Measurements from ENCODE around the gene PCDHB6. TPM values are rescaled to one million over a fixed set of nuclear protein-coding genes. Genes with fewer than 3 reads are reported as not detected.

PCDHB6 gene
- total RNA-seq, 2 experiments from 2014 or later, result not detected

DNA sequence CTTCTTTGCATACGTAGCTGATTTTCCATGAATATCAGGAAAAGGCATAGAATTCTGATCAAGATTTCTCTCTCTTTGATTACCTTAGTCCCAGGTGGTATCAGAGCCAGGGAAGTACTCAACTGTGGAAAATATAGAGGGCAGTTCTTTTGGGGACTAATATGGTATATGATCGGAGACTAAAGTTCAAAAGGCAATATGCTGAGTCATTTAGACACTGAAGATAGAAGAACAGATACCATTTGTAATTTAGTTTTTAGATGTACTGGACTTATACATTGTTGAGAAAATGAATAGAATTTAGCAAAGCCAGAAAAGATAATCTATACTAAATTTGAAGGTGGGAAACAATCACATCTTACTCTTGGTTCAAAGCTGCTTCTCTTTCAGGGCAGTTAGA is 44.5 kb upstream of the PCDHB6 start:
- no peak for ATAC-seq (ENCODE audit: poor library complexity)
- Histone ChIP-seq H3K36me3 (ENCODE audit: insufficient read depth, low read length) (no peaks in the 10 kb centered on the region), H3K4me3 (ENCODE audit: low read length) (no peak overlapping the region), H3K27ac (ENCODE audit: low read depth in 1 of 2, low read length in 2 of 2) (no peak overlapping the region), H3K4me1 (ENCODE audit: insufficient read depth, low read length) (no peaks in the 10 kb centered on the region), H3K27me3 (ENCODE audit: control insufficient read depth in 1 of 2, insufficient read depth in 2 of 2, low read length in 2 of 2) (peaks cover 10 to 15% of the 10 kb centered on the region in 2 experiments), H3K9me3 (ENCODE audit: control insufficient read depth in 1 of 2, insufficient read depth in 1 of 2, low read length in 2 of 2) (peaks cover 0 to 34% of the 10 kb centered on the region in 2 experiments)
- Mint-ChIP-seq H3K36me3 (ENCODE audit: low read depth) (no peaks in the 10 kb centered on the region), H3K4me3 (no peak overlapping the region), H3K27me3 (peaks cover 47% of the 10 kb centered on the region), H3K4me1 (ENCODE audit: low read depth) (no peaks in the 10 kb centered on the region), H3K9me3 (peaks cover 6% of the 10 kb centered on the region), H3K27ac (no peak overlapping the region)
- ChIA-PET POLR2A (no interaction called here), CTCF (no interaction called here)
- no peak for DNase-seq
- intact Hi-C loops (cut with DNase I, micrococcal nuclease), result no loop called here
- TF ChIP-seq, protein P1, sequence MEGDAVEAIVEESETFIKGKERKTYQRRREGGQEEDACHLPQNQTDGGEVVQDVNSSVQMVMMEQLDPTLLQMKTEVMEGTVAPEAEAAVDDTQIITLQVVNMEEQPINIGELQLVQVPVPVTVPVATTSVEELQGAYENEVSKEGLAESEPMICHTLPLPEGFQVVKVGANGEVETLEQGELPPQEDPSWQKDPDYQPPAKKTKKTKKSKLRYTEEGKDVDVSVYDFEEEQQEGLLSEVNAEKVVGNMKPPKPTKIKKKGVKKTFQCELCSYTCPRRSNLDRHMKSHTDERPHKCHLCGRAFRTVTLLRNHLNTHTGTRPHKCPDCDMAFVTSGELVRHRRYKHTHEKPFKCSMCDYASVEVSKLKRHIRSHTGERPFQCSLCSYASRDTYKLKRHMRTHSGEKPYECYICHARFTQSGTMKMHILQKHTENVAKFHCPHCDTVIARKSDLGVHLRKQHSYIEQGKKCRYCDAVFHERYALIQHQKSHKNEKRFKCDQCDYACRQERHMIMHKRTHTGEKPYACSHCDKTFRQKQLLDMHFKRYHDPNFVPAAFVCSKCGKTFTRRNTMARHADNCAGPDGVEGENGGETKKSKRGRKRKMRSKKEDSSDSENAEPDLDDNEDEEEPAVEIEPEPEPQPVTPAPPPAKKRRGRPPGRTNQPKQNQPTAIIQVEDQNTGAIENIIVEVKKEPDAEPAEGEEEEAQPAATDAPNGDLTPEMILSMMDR (IDR thresholded peaks at IDR 0.05), result no peak

DNA sequence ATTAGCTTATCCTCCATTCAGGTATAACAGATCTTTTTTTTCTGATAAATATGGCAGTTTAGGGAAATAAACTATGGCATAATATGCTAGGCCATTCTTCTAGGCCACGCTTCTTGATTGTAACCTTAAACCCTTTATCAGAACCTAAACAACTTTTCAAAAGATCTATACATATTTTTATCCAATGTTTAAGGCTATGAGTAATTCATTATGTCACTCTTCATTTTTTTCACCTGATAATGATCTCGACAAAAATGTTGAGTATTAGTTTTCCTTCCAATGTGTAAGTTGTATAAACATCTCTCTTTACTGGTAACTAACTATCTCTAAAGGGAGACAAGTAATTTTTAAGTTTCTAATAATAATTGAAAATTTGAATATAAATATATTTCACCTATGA is 30.6 kb upstream of the PCDHB6 start:
- POLR2A ChIA-PET, result no interaction called here
- Histone ChIP-seq H3K9me3 (ENCODE audit: control insufficient read depth in 1 of 2, insufficient read depth in 1 of 2, low read length in 2 of 2) (peaks cover 16 to 30% of the 10 kb centered on the region in 2 experiments), H3K4me3 (ENCODE audit: low read length) (no peak overlapping the region), H3K27me3 (ENCODE audit: control insufficient read depth in 1 of 2, insufficient read depth in 2 of 2, low read length in 2 of 2) (peaks cover 11 to 19% of the 10 kb centered on the region in 2 experiments), H3K27ac (ENCODE audit: low read depth in 1 of 2, low read length in 2 of 2) (no peak overlapping the region), H3K4me1 (ENCODE audit: insufficient read depth, low read length) (no peaks in the 10 kb centered on the region), H3K36me3 (ENCODE audit: insufficient read depth, low read length) (no peaks in the 10 kb centered on the region)
- H3K4me3 Mint-ChIP-seq, result no peak overlapping the region
- no peaks in the 10 kb centered on the region for H3K4me1 Mint-ChIP-seq (ENCODE audit: low read depth)
- TF ChIP-seq, protein P1 (IDR thresholded peaks at IDR 0.05), result no peak
- CTCF ChIA-PET, result no interaction called here
- peaks cover 35% of the 10 kb centered on the region for H3K27me3 Mint-ChIP-seq
- no peak overlapping the region for H3K27ac Mint-ChIP-seq
- H3K36me3 Mint-ChIP-seq (ENCODE audit: low read depth), result no peaks in the 10 kb centered on the region
- no peak for DNase-seq
- intact Hi-C loops (cut with DNase I, micrococcal nuclease), result no loop called here
- no peak for ATAC-seq (ENCODE audit: poor library complexity)
- peaks cover 16% of the 10 kb centered on the region for H3K9me3 Mint-ChIP-seq

DNA sequence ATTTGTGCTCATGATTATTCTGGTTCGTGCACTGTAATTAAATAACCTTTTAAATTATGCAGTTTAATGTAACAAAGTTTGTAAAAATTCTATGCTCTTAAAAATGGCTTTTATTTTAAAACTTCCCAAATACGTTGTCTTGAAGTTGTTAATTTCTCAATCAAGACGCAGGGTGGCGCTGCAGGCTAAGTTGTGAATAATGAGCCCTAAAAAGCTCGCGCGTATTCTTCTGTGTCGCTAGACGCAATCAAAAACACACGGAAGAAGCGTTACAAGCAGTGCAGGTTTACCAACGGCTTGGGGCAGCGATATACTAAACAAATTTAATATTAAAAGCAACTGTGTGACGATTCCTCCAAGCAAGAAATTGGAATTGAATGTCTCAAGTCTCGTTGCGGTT is 28.3 kb upstream of the PCDHB6 start, which contains the start of gene PCDHB4:
TSS of gene PCDHB4 (plus strand) at position 256 of the 400 bp plus-strand sequence. CDS start 181 bp downstream, outside the sequence.
- Histone ChIP-seq H3K4me1 (ENCODE audit: insufficient read depth, low read length) (no peaks in the 10 kb centered on the region), H3K36me3 (ENCODE audit: insufficient read depth, low read length) (no peaks in the 10 kb centered on the region), H3K9me3 (ENCODE audit: control insufficient read depth in 1 of 2, insufficient read depth in 1 of 2, low read length in 2 of 2) (peaks cover 17 to 19% of the 10 kb centered on the region in 2 experiments), H3K27ac (ENCODE audit: low read depth in 1 of 2, low read length in 2 of 2) (no peak within 1 kb of the TSS), H3K27me3 (ENCODE audit: control insufficient read depth in 1 of 2, insufficient read depth in 2 of 2, low read length in 2 of 2) (peaks cover 11 to 28% of the 10 kb centered on the region in 2 experiments), H3K4me3 (ENCODE audit: low read length) (no peak within 1 kb of the TSS)
- DNase-seq (no peak), ATAC-seq (ENCODE audit: poor library complexity) (no peak)
- Mint-ChIP-seq H3K27ac (no peak within 1 kb of the TSS), H3K27me3 (peaks cover 48% of the 10 kb centered on the region), H3K4me3 (no peak within 1 kb of the TSS), H3K36me3 (ENCODE audit: low read depth) (no peaks in the 10 kb centered on the region), H3K9me3 (peaks cover 8% of the 10 kb centered on the region), H3K4me1 (ENCODE audit: low read depth) (no peaks in the 10 kb centered on the region)
- CTCF ChIA-PET, result no interaction called here
- POLR2A ChIA-PET, result no interaction called here
- intact Hi-C loops (cut with DNase I, micrococcal nuclease), result no loop called here
- TF ChIP-seq, protein P1 (IDR thresholded peaks at IDR 0.05), result no peak

Data from CD4-positive, alpha-beta T cell (primary cell).